B cell (primary cell): ENCODE results near the gene QSOX2.

Experiments
- CTCF ChIP-seq: fragments of 200-600 bp; IDR thresholded peaks from one replicate; pipeline ENCODE4 v1.8.0; 2022; ENCODE audit warnings: antibody characterized with exemption, mild to moderate bottlenecking
- EZH2 ChIP-seq: IDR thresholded peaks from 2 replicates; pipeline ENCODE4 v1.6.1; 2012; ENCODE audit warnings: borderline replicate concordance, low read depth, mild to moderate bottlenecking, moderate library complexity, low read length; ENCODE audit not compliant: insufficient read depth, poor library complexity, severe bottlenecking

GRCh38 chr9:136182420-136182787 lies 63.2 kb downstream of the QSOX2 start:
- TF ChIP-seq CTCF (no peak), EZH2 (no peak)
